Cardiac septum (tissue), 1 donor: ENCODE measurements around the gene TTC33. TPM values are rescaled to one million over a fixed set of nuclear protein-coding genes. Genes with fewer than 3 reads are reported as not detected.

Source experiments
- DNase-seq: peaks from one replicate; pipeline ENCODE4 v3.0.0-alpha.2; 2020; ENCODE audit warnings: low spot score
- intact Hi-C: fragments of 100-400 bp; cut with DNase I; formaldehyde crosslinking; loops from one replicate; pipeline ENCODE4 v1.14.0; 2022
- total RNA-seq: library from RNA; stranded (reverse); fragmentation: NEBNext Ultra II Directional; extraction: Animal tissue kit (Norgen Biotek cat#: 25700); gene quantifications from one replicate; pipeline ENCODE4 v1.2.1, GENCODE V29; 2021
- donor health status: DM: no; HTN: no; CAD: no.

Gene TTC33
- total RNA-seq, 1 donor from 2014 or later: 19.1 TPM

- intact Hi-C loops: no loop called here
- no peak for DNase-seq
These were observed 26.2 kb upstream of the TTC33 start for GRCh38 chr5:40781843-40782409.

DNA sequence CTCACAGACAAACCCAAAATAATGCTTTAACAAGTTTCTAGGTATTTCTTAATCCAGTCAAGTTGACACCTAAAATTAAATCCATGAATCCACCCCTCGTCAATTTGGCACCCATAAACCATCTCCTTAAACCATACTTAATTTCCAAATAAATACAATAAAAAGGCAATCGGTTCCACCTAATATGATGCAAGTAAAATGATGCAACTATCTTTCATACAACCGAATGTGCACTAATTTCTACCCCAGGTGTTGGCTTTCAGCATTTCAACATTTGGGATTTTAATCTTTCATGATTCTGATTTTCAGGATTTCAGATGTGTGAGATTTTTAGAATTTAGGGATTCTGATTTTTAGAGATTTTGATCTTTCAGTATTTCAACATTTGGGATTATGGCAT, 25.1 kb upstream of the TTC33 start:
- no peak for DNase-seq
- intact Hi-C loops: no loop called here

GRCh38 chr5:40780199-40780598, 24.4 kb upstream of the TTC33 start:
- no peak for DNase-seq
- intact Hi-C loops: no loop called here

DNA sequence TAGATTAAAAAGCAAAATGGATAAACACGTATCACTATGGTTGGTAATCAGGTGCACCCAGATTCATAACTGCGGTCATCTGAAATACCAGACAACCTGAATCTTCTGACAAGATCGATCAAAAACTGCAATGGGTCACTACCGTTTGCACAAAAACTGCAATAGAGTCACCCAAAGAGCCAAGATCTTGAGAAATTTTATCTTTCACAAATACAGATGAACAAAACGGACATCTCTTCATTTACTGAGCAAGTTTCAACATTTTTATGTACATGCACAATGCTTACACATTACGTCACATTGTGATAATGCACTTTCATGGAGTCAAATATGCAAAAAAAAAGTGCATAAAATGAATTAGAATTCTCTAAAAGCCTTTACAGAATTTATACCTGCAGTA, 23.8 kb upstream of the TTC33 start:
- DNase-seq: no peak
- intact Hi-C loops: no loop called here

DNA sequence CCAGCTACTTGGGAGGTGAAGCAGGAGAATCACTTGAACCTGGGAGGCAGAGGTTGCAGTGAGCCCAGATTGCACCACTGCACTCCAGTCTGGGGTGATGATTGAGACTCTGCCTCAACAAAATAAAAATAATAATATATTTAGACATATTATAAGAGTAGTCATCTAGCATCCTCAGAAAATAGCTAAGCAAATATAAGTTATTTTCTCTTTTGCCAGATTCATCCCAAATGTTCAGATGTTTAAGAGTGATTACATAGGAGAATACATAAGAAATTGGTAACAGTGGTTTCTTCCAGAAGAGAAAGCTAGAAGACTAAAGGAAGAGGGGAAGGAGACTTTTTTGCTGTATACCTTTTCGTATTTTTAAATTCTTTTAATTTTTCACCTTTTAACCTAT, 22.4 kb upstream of the TTC33 start:
- intact Hi-C loops: no loop called here
- no peak for DNase-seq

DNA sequence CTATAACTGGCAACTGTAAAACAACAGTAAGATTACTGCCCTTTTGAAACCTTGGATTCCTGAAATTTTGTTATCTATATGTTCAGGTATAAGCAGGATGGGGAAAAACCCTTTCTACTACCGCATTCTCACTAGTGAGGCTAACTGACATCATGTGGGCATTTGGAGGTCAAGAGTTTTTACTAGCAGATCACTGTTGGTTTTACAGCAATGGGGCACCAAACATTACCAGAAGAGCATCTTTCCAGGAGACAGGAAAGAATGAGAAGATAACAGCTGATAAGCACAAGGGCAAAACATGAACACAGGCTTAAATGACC, 20.9 kb upstream of the TTC33 start:
- DNase-seq: no peak
- intact Hi-C loops: no loop called here

DNA sequence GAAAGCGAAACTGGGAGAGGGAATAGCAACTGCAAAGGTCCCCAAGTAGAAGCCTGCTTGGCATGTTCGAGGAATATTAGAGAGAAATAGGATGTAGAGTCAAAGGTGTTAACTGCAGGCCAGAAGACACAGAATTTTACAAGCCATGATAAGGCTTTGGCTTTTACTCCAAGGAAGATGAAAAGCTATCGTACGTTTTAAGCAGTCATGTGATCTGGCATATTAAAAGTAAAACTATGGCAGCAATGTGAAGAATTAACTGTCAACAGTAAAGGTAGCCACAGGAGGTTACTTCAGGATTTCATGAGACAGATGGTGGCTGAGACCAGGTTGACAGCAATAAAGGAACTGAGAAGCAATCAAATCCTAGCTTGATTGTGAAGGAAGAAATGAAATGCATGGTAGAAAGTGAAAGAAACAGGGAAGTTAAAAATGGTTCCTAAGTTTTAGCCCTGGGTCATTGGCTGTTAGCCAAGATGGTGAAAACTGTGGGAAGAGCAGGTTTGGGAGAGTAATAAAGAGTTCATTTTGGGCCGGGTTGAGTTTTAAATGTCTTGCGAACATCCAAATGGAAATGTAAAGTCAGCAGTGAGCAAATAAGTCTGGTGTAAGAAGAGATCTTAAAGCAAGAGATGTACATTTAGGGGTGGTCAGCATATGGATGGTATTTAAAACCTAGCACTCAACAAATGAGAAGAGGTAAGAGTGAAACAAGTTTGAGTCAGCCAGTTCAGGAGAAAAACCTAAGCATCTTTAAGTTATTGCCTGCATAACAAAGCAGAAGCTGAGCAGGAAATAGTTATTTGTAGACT, 20.3 kb upstream of the TTC33 start:
- intact Hi-C loops: no loop called here

DNA sequence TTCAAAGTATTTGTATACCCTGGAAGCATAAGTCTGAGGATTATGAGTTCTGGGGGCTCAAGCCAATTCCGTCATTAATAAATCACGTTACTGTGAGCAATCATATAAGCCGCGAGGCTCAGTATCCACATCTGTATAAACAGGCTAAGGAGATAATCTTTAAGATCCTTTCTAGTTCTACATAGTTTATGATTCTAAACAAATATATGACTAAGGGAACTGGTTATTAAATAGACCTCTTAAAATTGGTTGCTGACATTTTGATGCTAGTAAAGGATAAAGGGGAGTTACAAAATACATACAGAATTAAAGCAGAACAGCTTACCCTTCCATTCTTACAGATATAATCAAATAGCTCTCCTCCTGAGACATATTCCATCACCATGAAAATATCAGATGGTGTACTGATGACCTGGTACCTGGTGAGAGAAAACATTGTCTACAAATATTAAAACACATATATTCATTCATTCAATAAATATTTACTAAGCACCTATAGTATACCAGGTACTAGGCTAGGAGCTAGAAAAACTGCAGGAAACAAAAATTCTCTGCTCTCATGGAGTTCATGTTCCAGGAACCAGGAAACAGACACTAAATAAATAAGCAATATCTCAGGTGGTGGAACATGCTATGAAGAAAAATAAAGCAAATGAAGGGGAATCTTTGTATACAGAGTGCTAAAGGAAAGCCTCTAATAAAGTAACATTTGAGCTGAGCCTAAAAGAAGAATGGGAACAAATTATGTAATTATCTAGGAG, 19.5 kb upstream of the TTC33 start:
- no peak for DNase-seq
- intact Hi-C loops: no loop called here

More for the DNA sequence above, 20.3 kb upstream of the TTC33 start:
- no peak for DNase-seq

DNA sequence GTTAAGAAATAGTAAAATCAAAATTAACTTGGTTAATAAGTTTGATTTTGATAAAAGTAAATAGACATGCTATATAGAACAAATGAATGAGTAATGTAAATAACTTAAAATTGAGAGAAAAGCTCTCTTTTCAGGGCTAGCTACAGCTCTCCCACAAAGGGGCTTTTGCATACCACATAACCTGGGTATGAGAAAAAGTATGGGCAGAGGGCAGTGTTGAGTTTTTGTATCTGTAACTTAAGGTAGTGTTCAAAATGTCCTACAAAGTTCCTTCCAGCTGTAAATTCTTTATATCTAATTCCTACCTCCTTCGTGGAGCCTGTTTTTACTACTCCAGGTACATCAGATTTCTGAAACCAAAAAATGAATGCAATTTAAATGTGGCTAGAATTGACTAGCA, 18.9 kb upstream of the TTC33 start:
- intact Hi-C loops: no loop called here
- no peak for DNase-seq

DNA sequence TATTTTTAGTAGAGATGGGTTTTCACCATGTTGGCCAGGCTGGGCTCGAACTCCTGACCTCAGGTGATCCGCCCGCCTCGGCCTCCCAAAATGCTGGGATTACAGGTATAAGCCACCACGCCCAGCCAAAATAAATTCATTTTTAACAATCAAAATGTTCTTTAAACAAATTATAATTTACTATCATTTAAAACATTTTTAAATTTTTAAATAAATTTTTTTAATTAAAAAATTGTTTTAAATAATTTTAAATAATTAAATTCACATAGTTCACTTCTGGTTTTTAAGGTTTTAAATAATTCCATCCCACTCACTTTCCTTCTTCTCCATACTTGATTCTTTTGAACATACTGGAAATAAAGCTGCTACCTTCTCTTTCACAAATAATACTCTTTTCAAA, 15.0 kb upstream of the TTC33 start:
- no peak for DNase-seq
- intact Hi-C loops: no loop called here

GRCh38 chr5:40762705-40763104, 6.9 kb upstream of the TTC33 start:
- DNase-seq: no peak
- intact Hi-C loops: no loop called here

DNA sequence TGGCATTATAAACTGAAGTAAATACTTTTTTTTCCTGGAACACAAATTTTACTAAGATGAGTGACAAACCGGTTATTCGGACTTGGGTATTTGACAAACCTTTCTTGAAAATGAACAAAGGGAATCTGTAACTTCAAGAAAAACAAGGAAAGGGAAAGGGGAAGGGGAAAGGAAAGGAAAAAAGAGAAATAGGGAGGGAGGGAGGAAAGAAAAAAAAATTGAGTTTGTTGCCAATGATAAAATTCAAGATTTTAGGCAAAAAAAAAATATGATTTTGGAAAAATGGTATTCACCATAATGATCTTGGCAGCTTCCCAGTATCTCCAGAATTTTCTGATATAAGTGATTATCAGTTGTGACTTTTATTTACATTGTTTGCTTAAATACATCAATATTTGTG, 1.6 kb upstream of the TTC33 start:
- intact Hi-C loops: loop anchor here (5.0 kb wide), 1 partner anchor 125 kb away; no protein-coding TSS in a partner anchor
- DNase-seq: no peak

DNA sequence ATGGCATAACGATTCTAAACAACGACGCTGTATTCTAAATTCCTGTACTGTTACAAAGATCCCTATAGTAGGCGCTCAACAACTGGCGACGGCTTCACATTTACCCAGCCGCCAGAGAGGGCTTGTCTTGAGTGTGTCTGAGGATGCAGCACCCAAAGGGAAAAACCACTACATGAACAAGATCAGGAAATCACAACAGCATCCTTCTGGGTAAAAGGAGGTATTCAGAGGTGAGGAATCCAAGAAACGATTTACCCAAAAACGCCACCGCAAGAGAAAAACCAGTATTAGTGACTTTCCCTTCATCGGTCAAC, 711 bp downstream of the TTC33 start:
- no peak for DNase-seq
- intact Hi-C loops: loop anchor here (1.0 to 5.0 kb wide), 2 partner anchors 80 to 127 kb away; partner anchors contain the start of gene RPL37

- intact Hi-C loops: loop anchor here (1.0 to 5.0 kb wide), 2 partner anchors 81 to 128 kb away; partner anchors contain the start of gene RPL37
- DNase-seq: no peak
These were observed 1.2 kb downstream of the TTC33 start for GRCh38 chr5:40754381-40755092.

DNA sequence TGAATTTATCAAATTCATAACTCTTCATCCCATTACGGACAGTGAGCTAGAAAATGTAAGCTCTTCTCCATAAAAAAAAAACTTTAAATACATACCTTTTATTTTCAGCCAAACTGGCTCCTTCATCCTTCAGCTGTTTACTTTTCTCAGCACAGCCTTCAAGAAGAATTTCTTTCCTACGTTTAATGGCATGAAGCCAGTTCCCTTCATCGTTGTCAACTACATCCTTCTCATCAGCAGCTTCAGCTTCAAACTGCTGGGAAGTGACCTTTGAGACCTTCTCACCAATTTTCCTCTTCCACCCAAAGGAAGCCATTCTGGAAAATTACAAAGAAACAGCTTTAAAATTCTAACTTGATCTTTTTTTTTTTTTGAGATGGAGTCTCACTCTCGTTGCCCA, 9.1 kb downstream of the TTC33 start:
- DNase-seq: no peak
- intact Hi-C loops: no loop called here

- intact Hi-C loops: no loop called here
- no peak for DNase-seq
These were observed 12.0 kb downstream of the TTC33 start for GRCh38 chr5:40743771-40744170.

GRCh38 chr5:40738502-40738901, 17.3 kb downstream of the TTC33 start:
- intact Hi-C loops: loop anchor here (5.0 to 10.0 kb wide), 3 partner anchors 791 to 1154 kb away; no protein-coding TSS in a partner anchor
- DNase-seq: no peak

GRCh38 chr5:40736103-40736875, 19.5 kb downstream of the TTC33 start:
- intact Hi-C loops: loop anchor here (5.0 to 10.0 kb wide), 3 partner anchors 789 to 1151 kb away; no protein-coding TSS in a partner anchor
- no peak for DNase-seq

- intact Hi-C loops: loop anchor here (5.0 to 10.0 kb wide), 3 partner anchors 788 to 1151 kb away; no protein-coding TSS in a partner anchor
- no peak for DNase-seq
These were observed 20.2 kb downstream of the TTC33 start for GRCh38 chr5:40735609-40736008.
